ENCODE results near the gene CFAP46. TPM values are rescaled to one million over a fixed set of nuclear protein-coding genes. Genes with fewer than 3 reads are reported as not detected.

Gene CFAP46
- total and polyA plus RNA-seq, 10 of the 15 experiments (the other 5 are each of a cell fraction or from before 2014, with no cell fraction given) = 0.01 to 0.18 (median 0.03) TPM; not detected in 7

DNA sequence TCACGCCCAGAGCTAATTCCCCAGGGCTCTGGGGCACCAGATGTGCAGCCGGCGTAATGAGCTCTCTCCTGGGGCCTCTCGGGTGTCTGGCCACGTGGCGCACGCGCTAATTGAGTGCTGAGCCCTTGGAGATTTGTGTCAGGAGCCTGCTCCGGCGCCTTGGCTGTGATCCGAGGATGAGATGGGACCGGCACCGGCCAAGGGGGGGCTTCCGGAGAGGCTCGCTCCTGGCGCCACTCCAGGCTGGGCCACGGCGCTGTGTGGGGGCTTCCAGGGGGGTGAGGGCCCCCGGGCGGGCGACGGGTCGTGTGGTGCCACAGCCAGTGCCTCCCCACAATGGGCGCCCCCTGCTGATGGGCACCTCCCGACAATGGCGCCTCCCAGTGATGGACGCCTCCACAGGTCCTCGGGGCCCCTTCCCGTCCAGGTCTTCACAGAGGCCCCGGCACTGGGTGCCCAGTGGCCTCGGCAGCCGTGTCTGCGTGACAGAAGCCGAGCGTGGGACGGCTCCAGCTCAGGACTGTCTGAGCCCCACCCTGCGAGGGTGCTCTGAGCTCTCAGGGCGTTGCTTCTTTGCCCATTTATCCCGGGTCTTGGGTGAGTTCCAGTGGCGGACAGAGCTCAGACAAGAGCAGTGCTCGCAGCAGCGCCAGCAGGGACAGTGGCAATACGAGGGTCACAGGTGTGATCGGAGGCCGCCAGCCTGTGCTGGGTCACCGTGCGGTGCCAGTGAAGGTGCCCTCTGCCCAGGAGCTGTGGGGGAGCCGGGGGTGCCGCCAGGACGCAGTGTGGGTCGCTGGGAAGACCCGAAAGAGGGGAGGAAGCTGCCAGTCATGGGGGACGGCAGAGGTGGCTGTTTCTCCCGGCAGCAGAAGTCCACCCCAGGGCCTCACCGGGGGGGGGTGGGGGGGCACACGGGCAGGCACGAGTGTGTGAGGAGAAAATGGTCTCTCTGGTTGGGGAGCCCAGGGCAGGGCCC lies 148.2 kb downstream of the CFAP46 start:
- H4K20me1 ChIP-seq (ENCODE audit: control insufficient read depth, insufficient read depth) = no peaks in the 10 kb centered on the region
- H3K9ac ChIP-seq (ENCODE audit: control insufficient read depth, insufficient read depth, low read length) = no peak overlapping the region
- WGBS (ENCODE audit: insufficient coverage, insufficient replicate concordance, low lambda C conversion rate, missing lambda C conversion rate) = 54% methylated on average over 45 of the region's 57 CpGs
- RAD21 ChIA-PET (ENCODE audit: unreplicated experiment) = no interaction called here
- CTCF ChIA-PET = no interaction called here
- intact Hi-C loops (cut with micrococcal nuclease; ENCODE audit: unreplicated experiment) = no loop called here
- in situ Hi-C loops (cut with MboI) = no loop called here
- H2AFZ ChIP-seq (ENCODE audit: control insufficient read depth, low read depth, low read length) = no peak overlapping the region
- H3K79me2 ChIP-seq (ENCODE audit: control insufficient read depth, insufficient read depth, low read length) = no peaks in the 10 kb centered on the region
- no peak overlapping the region for H3K27ac ChIP-seq (ENCODE audit: control insufficient read depth, insufficient read depth)
- H3K4me2 ChIP-seq (ENCODE audit: control insufficient read depth, insufficient read depth) = no peak overlapping the region
- no peaks in the 10 kb centered on the region for H3K9me3 ChIP-seq (replicated peaks; ENCODE audit: control insufficient read depth, insufficient read depth, low read length)
- H3K4me3 ChIP-seq = no peak overlapping the region
- BruUV-seq (replicated peaks) = no TSS peak
- POLR2A ChIA-PET = no interaction called here
- no peaks in the 10 kb centered on the region for H3K4me1 ChIP-seq (ENCODE audit: control insufficient read depth, insufficient read depth, low read length)
- FAIRE-seq (no peak), ATAC-seq (no peak), DNase-seq (ENCODE audit: low read depth, low spot score) (no peak)
- H3K27me3 ChIP-seq (replicated peaks in 1 of 2; ENCODE audit: control insufficient read depth in 2 of 2, insufficient read depth in 2 of 2, low read length in 1 of 2) = no peaks in the 10 kb centered on the region
- TF ChIP-seq POLR2AphosphoS5 (IDR thresholded peaks at IDR 0.05; ENCODE audit: low read length) = no peak
- TF ChIP-seq CREM (IDR thresholded peaks at IDR 0.05; ENCODE audit: low read depth) = no peak
- TF ChIP-seq CHD1 (IDR thresholded peaks at IDR 0.05; ENCODE audit: low read depth, low read length) = no peak
- TF ChIP-seq KAT2A (conservative IDR thresholded peaks at IDR 0.05; ENCODE audit: control insufficient read depth, low read depth, low read length) = no peak
- no peak for TF ChIP-seq RUNX3 (IDR thresholded peaks at IDR 0.05; ENCODE audit: low read length)
- no peak for TF ChIP-seq SUPT20H (IDR thresholded peaks at IDR 0.05; ENCODE audit: borderline replicate concordance, control insufficient read depth, low read depth, low read length)
- TF ChIP-seq, protein P1, sequence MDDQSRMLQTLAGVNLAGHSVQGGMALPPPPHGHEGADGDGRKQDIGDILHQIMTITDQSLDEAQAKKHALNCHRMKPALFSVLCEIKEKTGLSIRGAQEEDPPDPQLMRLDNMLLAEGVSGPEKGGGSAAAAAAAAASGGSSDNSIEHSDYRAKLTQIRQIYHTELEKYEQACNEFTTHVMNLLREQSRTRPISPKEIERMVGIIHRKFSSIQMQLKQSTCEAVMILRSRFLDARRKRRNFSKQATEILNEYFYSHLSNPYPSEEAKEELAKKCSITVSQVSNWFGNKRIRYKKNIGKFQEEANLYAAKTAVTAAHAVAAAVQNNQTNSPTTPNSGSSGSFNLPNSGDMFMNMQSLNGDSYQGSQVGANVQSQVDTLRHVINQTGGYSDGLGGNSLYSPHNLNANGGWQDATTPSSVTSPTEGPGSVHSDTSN (IDR thresholded peaks at IDR 0.05; ENCODE audit: insufficient replicate concordance, low read depth, low read length) = no peak
- TF ChIP-seq PAX5 (IDR thresholded peaks at IDR 0.05; ENCODE audit: borderline replicate concordance, low read depth, low read length) = no peak
- TF ChIP-seq, protein P2, sequence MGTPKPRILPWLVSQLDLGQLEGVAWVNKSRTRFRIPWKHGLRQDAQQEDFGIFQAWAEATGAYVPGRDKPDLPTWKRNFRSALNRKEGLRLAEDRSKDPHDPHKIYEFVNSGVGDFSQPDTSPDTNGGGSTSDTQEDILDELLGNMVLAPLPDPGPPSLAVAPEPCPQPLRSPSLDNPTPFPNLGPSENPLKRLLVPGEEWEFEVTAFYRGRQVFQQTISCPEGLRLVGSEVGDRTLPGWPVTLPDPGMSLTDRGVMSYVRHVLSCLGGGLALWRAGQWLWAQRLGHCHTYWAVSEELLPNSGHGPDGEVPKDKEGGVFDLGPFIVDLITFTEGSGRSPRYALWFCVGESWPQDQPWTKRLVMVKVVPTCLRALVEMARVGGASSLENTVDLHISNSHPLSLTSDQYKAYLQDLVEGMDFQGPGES (IDR thresholded peaks at IDR 0.05) = no peak
- TF ChIP-seq PAX8 (IDR thresholded peaks at IDR 0.05) = no peak
- TF ChIP-seq NR2C1 (IDR thresholded peaks at IDR 0.05) = no peak
- TF ChIP-seq, protein P3, sequence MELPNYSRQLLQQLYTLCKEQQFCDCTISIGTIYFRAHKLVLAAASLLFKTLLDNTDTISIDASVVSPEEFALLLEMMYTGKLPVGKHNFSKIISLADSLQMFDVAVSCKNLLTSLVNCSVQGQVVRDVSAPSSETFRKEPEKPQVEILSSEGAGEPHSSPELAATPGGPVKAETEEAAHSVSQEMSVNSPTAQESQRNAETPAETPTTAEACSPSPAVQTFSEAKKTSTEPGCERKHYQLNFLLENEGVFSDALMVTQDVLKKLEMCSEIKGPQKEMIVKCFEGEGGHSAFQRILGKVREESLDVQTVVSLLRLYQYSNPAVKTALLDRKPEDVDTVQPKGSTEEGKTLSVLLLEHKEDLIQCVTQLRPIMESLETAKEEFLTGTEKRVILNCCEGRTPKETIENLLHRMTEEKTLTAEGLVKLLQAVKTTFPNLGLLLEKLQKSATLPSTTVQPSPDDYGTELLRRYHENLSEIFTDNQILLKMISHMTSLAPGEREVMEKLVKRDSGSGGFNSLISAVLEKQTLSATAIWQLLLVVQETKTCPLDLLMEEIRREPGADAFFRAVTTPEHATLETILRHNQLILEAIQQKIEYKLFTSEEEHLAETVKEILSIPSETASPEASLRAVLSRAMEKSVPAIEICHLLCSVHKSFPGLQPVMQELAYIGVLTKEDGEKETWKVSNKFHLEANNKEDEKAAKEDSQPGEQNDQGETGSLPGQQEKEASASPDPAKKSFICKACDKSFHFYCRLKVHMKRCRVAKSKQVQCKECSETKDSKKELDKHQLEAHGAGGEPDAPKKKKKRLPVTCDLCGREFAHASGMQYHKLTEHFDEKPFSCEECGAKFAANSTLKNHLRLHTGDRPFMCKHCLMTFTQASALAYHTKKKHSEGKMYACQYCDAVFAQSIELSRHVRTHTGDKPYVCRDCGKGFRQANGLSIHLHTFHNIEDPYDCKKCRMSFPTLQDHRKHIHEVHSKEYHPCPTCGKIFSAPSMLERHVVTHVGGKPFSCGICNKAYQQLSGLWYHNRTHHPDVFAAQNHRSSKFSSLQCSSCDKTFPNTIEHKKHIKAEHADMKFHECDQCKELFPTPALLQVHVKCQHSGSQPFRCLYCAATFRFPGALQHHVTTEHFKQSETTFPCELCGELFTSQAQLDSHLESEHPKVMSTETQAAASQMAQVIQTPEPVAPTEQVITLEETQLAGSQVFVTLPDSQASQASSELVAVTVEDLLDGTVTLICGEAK (IDR thresholded peaks at IDR 0.05; ENCODE audit: borderline replicate concordance) = no peak
- no peaks in the 10 kb centered on the region for H3K36me3 ChIP-seq (ENCODE audit: control insufficient read depth in 2 of 2, insufficient read depth in 2 of 2, low read length in 1 of 2)
- SMC1A ChIA-PET (ENCODE audit: uncharacterized antibody, unreplicated experiment) = no interaction called here
